HCT116 (cell line): ENCODE results near the gene GPD1L.

Source experiments
- CTCF ChIP-seq, 3 experiments: fragments of 200-600 bp in 1 of 3; sonication (generic) in 1 of 3; IDR thresholded peaks in 2 of 3; conservative IDR thresholded peaks in 1 of 3; 2 replicates each; pipeline ENCODE4 v1.5.1; 2012 to 2017; ENCODE audit warnings: low read depth in 2 of 3, low read length in 2 of 3, antibody characterized with exemption in 1 of 3, borderline replicate concordance in 1 of 3, control low read depth in 1 of 3, mild to moderate bottlenecking in 1 of 3, mixed read lengths in 1 of 3, mixed run types in 1 of 3, moderate library complexity in 1 of 3; ENCODE audit not compliant: insufficient read depth in 1 of 3
- EZH2 ChIP-seq: fragments of 200-600 bp; sonication (generic); IDR thresholded peaks from 2 replicates; pipeline ENCODE4 v1.6.1; 2017; ENCODE audit warnings: antibody characterized with exemption, mixed run types

DNA sequence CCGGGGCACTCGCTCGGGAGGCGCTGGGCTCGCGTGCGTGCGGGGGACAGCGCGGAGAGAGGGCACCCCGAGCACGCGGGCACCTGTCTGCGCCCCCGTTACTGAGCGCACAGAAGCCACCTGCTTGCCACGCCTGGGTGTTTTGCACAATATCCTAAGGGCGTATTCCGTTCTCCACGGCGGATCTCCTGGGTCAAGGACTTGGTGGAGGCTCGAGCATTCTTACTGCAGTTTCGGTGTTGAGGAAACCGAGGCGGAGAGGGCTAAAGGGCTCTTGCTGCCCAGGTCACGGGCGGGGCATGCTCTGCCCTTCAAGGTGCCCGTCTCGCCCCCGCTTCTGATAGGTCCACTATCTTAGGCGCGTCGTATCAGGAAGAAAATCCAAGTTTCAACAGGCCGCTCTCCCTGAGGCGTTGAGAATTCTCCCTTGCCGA lies 526 bp downstream of the GPD1L start:
- TF ChIP-seq CTCF (IDR thresholded peaks at IDR 0.05 in 2 of 3, conservative IDR thresholded peaks at IDR 0.05 in 1 of 3; ENCODE audit: borderline replicate concordance in 1 of 3, insufficient read depth in 1 of 3, low read depth in 2 of 3, low read length in 2 of 3) (no peak), EZH2 (no peak)
